T-helper 17 cell (primary cell): ENCODE data around the gene TIMM44. TPM values are rescaled to one million over a fixed set of nuclear protein-coding genes. Genes with fewer than 3 reads are reported as not detected.
A peak's percentile ranks its signal among the peaks of the same experiment; 100 is the strongest.
"Not testable (repeated sequence)": the region's sequence is repeated elsewhere in the genome, so short reads cannot be mapped to it uniquely, and the experiment has no call there.

Source experiments
- ATAC-seq: fragments of 150-1000 bp; cut with Tn5 transposase; 2 replicates; pipeline ENCODE4 v1.10.0; 2021; ENCODE audit warnings: mild to moderate bottlenecking, moderate library complexity
- DNase-seq, 3 donors: peaks; one replicate each; pipeline versions ENCODE4 v3.0.0 to v3.0.0-alpha.2; 2020 to 2021
- H3K9me3 ChIP-seq: one replicate; pipeline ENCODE4 v1.7.0; 2013; ENCODE audit warnings: low read length, mild to moderate bottlenecking; ENCODE audit not compliant: control insufficient read depth, poor library complexity, severe bottlenecking
- H3K27ac Mint-ChIP-seq: one replicate; pipeline ENCODE4 v1.8.0; 2022; ENCODE audit warnings: mild to moderate bottlenecking, moderate library complexity, mixed read lengths
- H3K27me3 Mint-ChIP-seq: one replicate; pipeline ENCODE4 v1.8.0; 2022; ENCODE audit warnings: mixed read lengths
- H3K36me3 Mint-ChIP-seq: one replicate; pipeline ENCODE4 v1.8.0; 2022; ENCODE audit warnings: low read depth, mixed read lengths
- H3K4me1 Mint-ChIP-seq: one replicate; pipeline ENCODE4 v1.8.0; 2022; ENCODE audit warnings: mild to moderate bottlenecking, mixed read lengths
- H3K4me3 Mint-ChIP-seq: one replicate; pipeline ENCODE4 v1.8.0; 2022; ENCODE audit warnings: mild to moderate bottlenecking, moderate library complexity, mixed read lengths
- total RNA-seq, 4 donors: library from RNA in 2 of 4; stranded (reverse) in 2 of 4; gene quantifications; one replicate each; pipeline ENCODE4 v1.2.3 and lab custom pipeline; 2022 to 2026

The TIMM44 gene
- total RNA-seq, 2 donors from 2014 or later = 89.5 to 93.1 TPM

DNA sequence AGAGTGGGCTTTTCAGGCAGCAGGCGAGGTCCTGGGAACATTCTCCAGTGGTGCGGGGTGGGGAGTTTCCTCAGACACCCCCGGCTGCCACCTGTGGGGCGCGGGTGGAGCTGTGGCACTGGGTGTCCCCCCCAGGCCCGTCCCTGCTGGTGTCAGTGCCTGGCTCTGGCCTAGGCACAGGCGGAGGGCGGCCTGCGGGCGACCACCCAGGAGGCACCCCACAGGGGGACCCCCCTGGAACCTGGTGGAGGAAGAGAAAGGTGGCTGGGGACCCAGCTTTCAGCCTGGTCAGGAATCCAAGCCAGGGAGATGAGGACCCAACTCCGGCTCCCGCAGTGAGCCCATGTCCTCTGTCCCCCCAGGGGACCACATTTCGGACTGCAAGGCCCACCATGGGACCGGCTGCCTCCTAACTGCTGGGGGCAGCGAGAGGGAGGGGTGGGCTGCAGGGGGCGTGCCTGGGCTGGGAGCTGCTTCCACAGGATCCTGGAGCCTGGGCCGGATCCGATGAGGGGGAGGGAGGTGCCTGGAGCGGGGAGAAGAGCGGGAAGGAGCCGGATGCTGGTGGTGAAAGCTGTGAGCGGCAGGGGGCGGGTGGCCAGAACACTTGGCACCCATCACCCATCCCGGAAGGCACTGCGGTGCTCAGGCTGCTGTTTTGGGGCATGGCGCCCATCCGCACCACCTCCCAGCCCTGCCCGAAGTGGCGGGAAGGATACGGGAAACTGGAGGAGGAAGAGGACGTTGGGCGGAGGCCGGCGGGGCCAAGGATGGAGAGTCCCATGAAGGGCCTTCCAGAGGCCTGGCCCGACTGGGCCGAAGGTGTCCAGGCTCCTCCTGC, 12.0 kb downstream of the TIMM44 start:
- Mint-ChIP-seq H3K4me3 (no peak overlapping the region), H3K27ac (no peak overlapping the region), H3K4me1 (peaks cover 8% of the 10 kb centered on the region), H3K27me3 (no peaks in the 10 kb centered on the region), H3K36me3 (no peaks in the 10 kb centered on the region)
- ATAC-seq (no peak), DNase-seq (no peak)
- no peaks in the 10 kb centered on the region for H3K9me3 ChIP-seq

DNA sequence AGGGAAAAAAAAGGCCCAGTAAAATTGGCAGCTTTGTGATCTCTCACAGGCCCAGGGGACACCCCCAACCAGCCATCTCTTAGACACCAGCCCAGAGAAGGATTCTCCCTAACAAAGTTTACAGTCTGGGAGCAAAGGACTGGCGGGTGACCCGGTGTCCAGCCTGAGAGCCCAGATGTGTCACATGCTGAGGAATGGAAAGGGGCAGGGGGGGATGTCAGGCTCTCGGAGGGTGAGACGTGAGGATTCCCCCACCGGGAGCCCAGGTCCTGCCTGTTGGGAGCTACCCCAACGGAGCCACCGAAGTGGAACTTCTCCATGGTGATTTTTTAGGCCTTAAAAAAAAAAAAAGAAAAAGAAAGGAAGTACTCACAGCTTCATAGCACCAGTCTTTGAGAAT, 12.7 kb downstream of the TIMM44 start:
- peak overlapping the region; percentile 59 for H3K27ac Mint-ChIP-seq
- no peak for ATAC-seq

DNA sequence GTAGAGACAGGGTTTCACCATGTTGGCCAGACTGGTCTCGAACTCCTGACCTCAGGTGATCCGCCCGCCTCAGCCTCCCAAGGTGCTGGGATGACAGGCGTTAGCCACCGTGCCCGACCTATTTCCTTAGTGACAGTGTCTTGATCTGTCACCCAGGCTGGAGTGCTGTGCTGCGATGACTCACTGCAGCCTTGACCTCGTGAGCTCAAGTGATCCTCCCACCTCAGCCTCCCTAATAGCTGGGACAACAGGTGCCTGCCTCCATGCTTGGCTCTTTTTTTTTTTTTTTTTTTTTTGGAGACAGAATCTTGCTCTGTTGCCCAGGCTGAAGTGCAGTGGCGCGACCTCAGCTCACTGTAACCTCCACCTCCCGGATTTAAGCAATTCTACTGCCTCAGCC, 13.4 kb downstream of the TIMM44 start:
- not testable (repeated sequence) for H3K9me3 ChIP-seq, DNase-seq, H3K27me3 Mint-ChIP-seq, H3K4me3 Mint-ChIP-seq, ATAC-seq, H3K36me3 Mint-ChIP-seq
- peaks cover 10% of the 10 kb centered on the region for H3K4me1 Mint-ChIP-seq
- peak overlapping the region; percentile 70 for H3K27ac Mint-ChIP-seq

More for the DNA sequence above, 12.7 kb downstream of the TIMM44 start:
- H3K4me1 Mint-ChIP-seq = peaks cover 8% of the 10 kb centered on the region
- no peaks in the 10 kb centered on the region for H3K36me3 Mint-ChIP-seq
- no peaks in the 10 kb centered on the region for H3K9me3 ChIP-seq
- no peak for DNase-seq
- no peaks in the 10 kb centered on the region for H3K27me3 Mint-ChIP-seq
- H3K4me3 Mint-ChIP-seq = no peak overlapping the region

DNA sequence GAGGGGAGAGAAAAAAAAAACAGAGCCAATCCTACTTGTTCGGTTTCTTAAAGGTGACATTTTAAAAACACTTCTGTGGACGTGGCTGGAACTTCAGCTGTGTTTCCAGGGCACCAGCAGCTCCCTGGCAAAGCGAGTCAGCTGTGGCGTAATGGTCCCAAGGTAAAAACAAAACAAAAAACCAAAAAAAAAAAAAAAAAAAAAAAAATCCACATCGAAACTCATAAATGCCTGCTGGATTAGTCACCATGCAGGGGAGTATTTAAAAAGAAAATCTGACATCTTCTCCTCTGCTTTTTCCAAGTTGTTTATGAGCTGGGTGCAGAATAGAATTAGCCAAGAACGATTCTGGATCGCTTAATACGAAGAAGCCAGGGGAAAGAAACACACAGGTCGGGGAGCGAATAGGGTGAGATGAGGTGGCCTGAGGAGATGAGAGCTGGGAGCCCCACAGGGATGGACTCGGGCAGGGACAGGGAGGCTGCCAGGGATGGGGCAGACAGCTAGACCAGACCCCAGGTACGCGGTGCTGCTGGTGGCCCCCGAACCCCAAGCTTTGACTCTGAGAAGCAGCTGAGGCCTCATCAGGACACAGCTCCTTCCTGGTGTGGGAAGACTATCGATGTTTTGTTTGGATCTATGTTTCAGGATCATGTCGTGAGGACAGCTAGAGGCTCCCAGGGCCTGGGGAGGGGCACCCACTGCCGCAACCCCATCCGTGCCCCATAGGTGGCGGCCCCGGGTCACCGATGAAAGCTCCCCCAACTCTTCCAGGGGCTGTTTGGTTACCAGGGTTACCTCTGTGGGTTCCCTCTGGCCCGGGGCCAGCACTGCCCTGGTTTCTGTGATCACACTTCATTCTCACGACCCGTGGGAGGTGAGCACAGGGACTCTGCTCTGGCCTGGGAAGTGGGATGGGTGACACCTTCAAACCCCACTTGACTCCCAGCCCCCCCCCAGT, 14.4 kb downstream of the TIMM44 start:
- Mint-ChIP-seq H3K4me1 (peaks cover 10% of the 10 kb centered on the region), H3K4me3 (no peak overlapping the region)

DNA sequence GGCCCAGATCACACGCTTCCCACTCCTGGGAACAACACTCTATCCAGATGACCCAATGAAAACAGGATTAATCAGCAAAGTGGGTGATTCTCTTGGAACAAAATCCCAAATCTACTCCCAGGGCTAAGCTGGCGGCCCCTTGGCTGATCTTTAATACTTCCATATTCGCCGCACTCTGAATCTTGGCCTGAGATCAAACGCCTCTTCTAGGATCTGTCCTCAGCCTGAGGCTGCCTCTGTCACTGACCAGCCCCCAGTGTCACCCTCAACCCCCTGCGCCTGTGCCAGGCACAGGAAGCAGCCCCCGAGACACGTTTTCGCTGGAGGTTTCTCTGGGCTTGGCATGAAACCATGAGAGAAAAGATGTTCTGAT, 15.1 kb downstream of the TIMM44 start:
- DNase-seq = no peak
- peak overlapping the region; percentile 70 for H3K27ac Mint-ChIP-seq
- no peaks in the 10 kb centered on the region for H3K27me3 Mint-ChIP-seq
- no peak for ATAC-seq
- peaks cover 10% of the 10 kb centered on the region for H3K4me1 Mint-ChIP-seq
- H3K9me3 ChIP-seq = no peaks in the 10 kb centered on the region
- H3K4me3 Mint-ChIP-seq = no peak overlapping the region
- no peaks in the 10 kb centered on the region for H3K36me3 Mint-ChIP-seq

More for the DNA sequence above, 14.4 kb downstream of the TIMM44 start:
- DNase-seq (peak; percentile 54 to 76 (median 70)), ATAC-seq (peak; percentile 72)
- H3K27ac Mint-ChIP-seq = peak overlapping the region; percentile 70
- H3K36me3 Mint-ChIP-seq = no peaks in the 10 kb centered on the region
- no peaks in the 10 kb centered on the region for H3K27me3 Mint-ChIP-seq
- no peaks in the 10 kb centered on the region for H3K9me3 ChIP-seq

DNA sequence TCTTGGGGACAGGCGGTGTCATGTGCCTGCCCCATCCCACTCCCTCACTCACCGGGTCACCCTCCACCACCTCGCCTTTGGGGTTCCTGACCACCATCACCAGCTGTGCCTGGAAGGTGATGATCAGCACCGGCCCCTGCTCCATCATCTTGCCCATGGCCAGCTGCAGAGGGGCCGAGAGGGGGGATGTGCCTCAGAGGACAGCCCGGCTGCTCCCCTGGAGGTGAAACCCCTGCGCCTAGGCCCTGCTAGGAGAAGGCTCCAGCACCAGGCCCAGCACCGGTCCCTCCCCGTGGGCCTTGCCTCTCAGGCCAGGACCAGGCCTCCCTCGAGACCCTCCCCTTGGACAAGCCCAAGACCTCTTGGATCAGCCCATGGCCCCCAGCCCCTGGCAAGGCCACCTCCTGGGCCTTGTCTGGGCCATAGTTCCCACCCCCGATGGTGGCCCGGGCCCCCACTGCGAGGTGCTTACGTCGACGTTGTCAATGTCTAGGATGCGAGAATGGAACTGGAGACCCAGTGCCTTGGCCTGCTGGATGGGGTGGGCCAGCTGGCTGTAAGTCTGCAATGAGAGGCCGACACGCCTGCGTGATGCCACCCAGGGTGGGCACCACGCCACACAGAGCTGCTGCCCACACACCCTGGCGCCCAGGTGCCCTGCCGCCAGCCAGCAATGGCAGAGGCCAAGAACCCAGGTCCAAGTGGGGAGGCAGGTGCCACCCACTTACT, 15.7 kb downstream of the TIMM44 start:
- ATAC-seq = no peak
- Mint-ChIP-seq H3K27me3 (no peaks in the 10 kb centered on the region), H3K27ac (peak overlapping the region; percentile 70), H3K4me1 (peaks cover 13% of the 10 kb centered on the region), H3K4me3 (peak overlapping the region; percentile 19), H3K36me3 (no peaks in the 10 kb centered on the region)
- DNase-seq = no peak
- no peaks in the 10 kb centered on the region for H3K9me3 ChIP-seq

DNA sequence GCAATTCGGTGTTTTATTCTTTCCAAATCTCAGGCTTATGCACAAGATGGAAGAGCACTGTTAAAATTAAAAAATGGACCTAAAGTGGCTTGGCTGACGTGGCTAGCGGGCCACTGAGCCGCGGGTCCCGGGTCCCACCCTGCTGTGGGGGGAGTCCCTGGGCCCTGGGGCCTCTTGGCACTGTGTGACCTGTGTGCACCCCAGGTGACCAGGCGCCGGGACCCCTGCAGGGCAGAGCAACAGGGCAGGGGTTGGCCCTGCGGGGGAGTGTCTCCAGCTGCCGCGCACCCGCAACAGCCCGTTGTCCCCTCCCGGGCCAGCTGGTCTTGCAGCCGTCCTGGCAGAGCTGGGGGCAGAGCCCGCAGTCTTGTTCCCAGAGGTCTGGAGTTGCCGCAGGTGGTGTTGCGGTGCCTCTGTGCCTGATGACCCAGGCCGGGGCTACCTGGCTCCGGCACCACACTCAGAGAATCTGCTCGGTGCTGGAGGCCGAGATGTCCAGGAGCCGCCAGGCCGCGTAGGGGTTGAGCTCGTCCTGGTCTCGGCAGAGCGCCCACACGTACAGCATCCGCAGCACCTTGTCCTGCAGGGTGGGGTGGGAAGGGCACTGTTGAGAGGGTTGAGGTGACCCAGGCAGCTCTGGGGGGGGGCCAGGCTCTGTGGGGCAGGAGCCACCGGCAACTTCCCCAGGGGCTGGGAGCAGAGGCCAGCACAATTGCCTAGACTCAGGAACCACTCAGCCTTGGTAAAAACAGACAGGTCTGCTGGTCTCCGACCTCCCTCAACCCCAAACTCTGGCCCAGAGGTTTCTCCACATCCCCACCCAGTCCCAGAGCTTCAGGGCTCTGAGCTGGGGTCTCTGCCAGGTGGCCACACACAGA, 16.5 kb downstream of the TIMM44 start:
- Mint-ChIP-seq H3K27ac (peak overlapping the region; percentile 37), H3K4me1 (peaks cover 16% of the 10 kb centered on the region), H3K4me3 (peak overlapping the region; percentile 84), H3K27me3 (no peaks in the 10 kb centered on the region), H3K36me3 (no peaks in the 10 kb centered on the region)
- no peaks in the 10 kb centered on the region for H3K9me3 ChIP-seq
- DNase-seq = no peak
- ATAC-seq = no peak

DNA sequence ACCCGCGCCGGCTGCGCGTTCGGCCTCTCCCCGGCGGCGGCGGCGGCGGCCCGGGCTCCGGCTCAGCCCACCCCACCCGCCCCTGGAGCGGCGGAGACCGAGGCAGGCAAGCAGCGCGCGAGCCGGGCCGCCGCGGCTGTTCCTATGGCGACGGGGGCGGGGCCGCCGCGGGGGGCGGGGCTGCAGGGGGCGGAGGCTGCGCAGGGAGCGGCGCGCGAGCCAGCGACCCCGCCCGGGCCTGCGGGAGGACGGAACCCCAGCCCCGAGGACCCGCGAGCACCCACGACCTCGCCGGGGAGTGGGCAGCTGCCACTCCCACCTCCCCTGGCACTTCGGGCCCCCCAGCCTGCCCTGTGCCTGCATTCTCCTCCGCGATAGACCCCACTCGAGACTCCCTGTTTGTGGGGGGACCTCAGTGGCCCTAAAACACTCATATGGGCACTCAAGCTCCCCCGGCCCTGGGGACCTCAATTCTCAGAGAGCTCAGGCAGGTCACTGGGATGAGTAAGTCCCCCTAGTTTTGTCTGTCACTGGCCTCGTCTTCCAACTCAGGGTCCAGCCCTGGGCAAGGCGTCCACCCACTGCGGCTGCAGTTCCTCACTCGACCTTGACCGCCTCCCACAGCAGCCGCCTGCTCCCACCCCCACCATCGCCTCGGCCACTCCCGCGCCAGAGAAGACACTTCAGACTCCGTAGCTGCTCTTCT, 17.3 kb downstream of the TIMM44 start, which contains the start of gene CTXN1:
Gene CTXN1 (minus strand): TSS at position 115 of the 706 bp plus-strand sequence. CDS start 597 bp downstream, outside the sequence.
- Mint-ChIP-seq H3K4me1 (peaks cover 19% of the 10 kb centered on the region), H3K27ac (peak within 1 kb of the TSS; percentile 37), H3K27me3 (no peaks in the 10 kb centered on the region), H3K36me3 (no peaks in the 10 kb centered on the region), H3K4me3 (peak within 1 kb of the TSS; percentile 88)
- ATAC-seq = peak; percentile 64
- no peaks in the 10 kb centered on the region for H3K9me3 ChIP-seq
- DNase-seq = peak; percentile 78 to 83 (median 82)

DNA sequence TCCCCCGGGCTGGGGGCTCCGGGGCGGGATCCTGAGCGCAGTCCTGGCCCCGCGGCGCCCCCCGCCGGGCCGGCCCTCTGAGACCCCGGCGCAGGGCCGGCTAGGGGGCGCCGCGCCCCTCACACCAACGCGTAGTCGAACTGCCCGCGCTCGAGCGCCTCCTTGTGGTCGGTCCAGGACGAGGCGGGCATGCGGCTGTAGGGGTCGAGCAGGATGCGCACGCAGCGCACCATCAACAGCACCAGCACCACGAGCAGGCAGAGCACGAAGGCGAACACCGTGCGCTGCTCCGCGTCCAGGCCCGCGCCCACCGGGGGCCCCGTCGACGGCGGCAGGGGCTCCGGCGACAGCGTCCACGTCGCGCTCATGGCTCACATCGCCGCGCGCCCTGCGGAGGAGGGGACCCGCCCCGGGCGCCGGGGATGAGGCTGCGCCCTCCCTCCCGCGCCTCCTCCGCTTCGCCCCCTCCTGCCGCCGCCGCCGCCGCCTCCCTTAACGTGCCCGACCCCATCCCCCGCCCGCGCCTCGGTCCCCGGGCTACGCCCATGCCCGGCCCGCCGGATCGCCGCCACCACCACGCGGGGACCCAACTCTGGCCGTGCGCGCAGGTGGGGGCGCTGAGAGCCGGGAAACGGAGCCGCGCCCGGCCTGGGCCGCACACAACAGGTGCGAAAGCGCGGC, 18.2 kb downstream of the TIMM44 start:
- no peaks in the 10 kb centered on the region for H3K9me3 ChIP-seq
- ATAC-seq = peak; percentile 19
- Mint-ChIP-seq H3K27me3 (no peaks in the 10 kb centered on the region), H3K4me3 (peak overlapping the region; percentile 88), H3K27ac (peak overlapping the region; percentile 29), H3K4me1 (peaks cover 22% of the 10 kb centered on the region), H3K36me3 (no peaks in the 10 kb centered on the region)
- DNase-seq = peak; percentile 64 to 73 (median 67)

DNA sequence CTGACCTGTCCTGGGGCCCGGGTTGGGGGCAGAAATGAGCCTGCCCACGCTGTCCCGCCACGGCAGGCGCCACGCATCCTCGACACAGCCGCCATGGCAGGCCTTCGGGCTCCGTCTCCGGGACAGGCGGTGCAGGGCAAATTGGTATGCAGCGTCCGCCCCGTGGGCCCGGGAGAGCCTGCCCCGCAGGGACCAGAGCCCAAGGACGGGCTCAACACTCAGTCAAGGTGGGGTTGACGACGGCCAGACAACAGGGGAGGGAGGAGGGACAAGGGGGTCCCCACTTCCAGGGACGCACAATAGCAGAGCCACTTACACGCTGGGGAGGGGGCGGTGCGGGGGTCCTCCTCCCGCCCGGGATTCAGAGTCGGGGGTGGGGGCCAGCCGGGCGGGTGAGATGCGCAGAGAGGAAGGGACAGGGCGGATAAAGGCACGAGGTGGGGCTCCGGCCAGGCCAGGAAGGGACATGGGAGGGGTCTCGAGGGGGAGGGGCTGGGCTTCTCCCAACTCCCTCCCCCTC, 18.8 kb downstream of the TIMM44 start:
- no peak for ATAC-seq
- Mint-ChIP-seq H3K4me3 (peak overlapping the region; percentile 79), H3K27ac (peak overlapping the region; percentile 29), H3K36me3 (peaks cover 1% of the 10 kb centered on the region), H3K4me1 (peaks cover 27% of the 10 kb centered on the region), H3K27me3 (peaks cover 4% of the 10 kb centered on the region)
- DNase-seq = no peak
- no peaks in the 10 kb centered on the region for H3K9me3 ChIP-seq

DNA sequence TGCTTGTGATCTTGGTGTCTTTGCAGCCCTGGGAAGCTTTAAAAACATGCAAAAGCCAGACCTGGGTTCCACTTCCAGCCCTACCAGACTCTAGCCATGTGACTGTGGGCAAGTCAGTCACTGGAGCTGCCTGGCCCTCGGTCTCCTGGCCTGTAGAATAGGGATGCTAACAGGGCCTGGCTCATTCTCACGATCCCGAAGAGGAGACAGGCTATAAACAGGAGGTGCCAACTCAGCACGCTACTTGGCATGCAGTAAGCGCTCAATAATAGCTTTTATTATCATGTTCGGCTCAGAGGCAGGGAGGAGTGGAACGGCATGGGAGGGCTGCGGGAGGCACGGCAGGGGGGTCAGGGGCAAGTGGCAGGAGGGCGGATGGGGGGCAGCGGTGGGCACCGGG, 19.2 kb downstream of the TIMM44 start:
- Mint-ChIP-seq H3K36me3 (peaks cover 2% of the 10 kb centered on the region), H3K27me3 (peaks cover 4% of the 10 kb centered on the region), H3K4me3 (peak overlapping the region; percentile 79), H3K27ac (no peak overlapping the region), H3K4me1 (peaks cover 28% of the 10 kb centered on the region)
- no peaks in the 10 kb centered on the region for H3K9me3 ChIP-seq
- no peak for DNase-seq
- no peak for ATAC-seq
